Endothelial cell of umbilical vein (primary cell): ENCODE results near the gene TMED5. TPM values are rescaled to one million over a fixed set of nuclear protein-coding genes. Genes with fewer than 3 reads are reported as not detected.

Source experiments
- BruUV-seq: library from RNA; stranded (reverse); fragments of 400-500 nt; replicated peaks from 2 replicates; lab custom pipeline; 2021; lab: Mats Ljungman, UMichigan
- CTCF ChIA-PET: fragments of 300-600, 350-600 bp; sonication (Branson Sonifier 250); formaldehyde crosslinking; loops from one replicate; lab custom pipeline; 2021; ENCODE audit warnings: antibody characterized with exemption, inconsistent platforms; lab: Charles Lee
- POLR2A ChIA-PET: fragments of 300-600, 350-600 bp; sonication (Branson Sonifier 250); formaldehyde crosslinking; loops from one replicate; lab custom pipeline; 2021; ENCODE audit warnings: antibody characterized with exemption, inconsistent platforms; lab: Charles Lee
- DNase-seq: peaks from one replicate; pipeline ENCODE4 v3.0.0-alpha.2; 2011; ENCODE audit warnings: low read depth, low spot score
- FAIRE-seq: peaks from 2 replicates; lab custom pipeline; 2011; peaks lifted over from hg19 to GRCh38; lab: Jason Lieb, UNC
- H2AFZ ChIP-seq: 2 replicates; pipeline ENCODE4 v1.6.0; 2012; ENCODE audit warnings: low read depth, low read length, control low read depth, inconsistent platforms
- H3K27ac ChIP-seq: 2 replicates; pipeline ENCODE4 v1.5.1; 2011; ENCODE audit warnings: low read depth, mild to moderate bottlenecking, control low read depth, low read length, moderate library complexity; ENCODE audit not compliant: insufficient read depth
- H3K27me3 ChIP-seq, 2 experiments: 2 replicates each; pipeline versions ENCODE4 v1.6.0 to v1.6.1; 2011; ENCODE audit warnings: low read length in 2 of 2, mixed read lengths in 1 of 2; ENCODE audit not compliant: control insufficient read depth in 2 of 2, insufficient read depth in 2 of 2
- H3K36me3 ChIP-seq, 2 experiments: 2 replicates in 1 of 2; 3 replicates in 1 of 2; pipeline ENCODE4 v1.5.1; 2011; ENCODE audit warnings: low read length in 2 of 2, mild to moderate bottlenecking in 1 of 2, moderate library complexity in 1 of 2; ENCODE audit not compliant: control insufficient read depth in 2 of 2, insufficient read depth in 2 of 2; ENCODE audit errors: extremely low read depth in 1 of 2
- H3K4me1 ChIP-seq: 3 replicates; pipeline ENCODE4 v1.5.1; 2011; ENCODE audit warnings: mild to moderate bottlenecking, low read length; ENCODE audit not compliant: control insufficient read depth, insufficient read depth; ENCODE audit errors: extremely low read depth
- H3K4me2 ChIP-seq: 2 replicates; pipeline ENCODE4 v1.6.1; 2011; ENCODE audit warnings: low read length, control low read depth, mixed read lengths; ENCODE audit not compliant: insufficient read depth
- H3K4me3 ChIP-seq, 3 experiments: fragments of 200-600 bp in 1 of 3; sonication (generic), shearing (Covaris generic) in 1 of 3; replicated peaks in 1 of 3; 2 replicates each; pipeline ENCODE4 v1.5.1; 2011 to 2016; ENCODE audit warnings: control low read depth in 3 of 3, low read length in 3 of 3, mild to moderate bottlenecking in 2 of 3, inconsistent platforms in 1 of 3, low read depth in 1 of 3, moderate library complexity in 1 of 3; ENCODE audit not compliant: insufficient read depth in 1 of 3
- H3K79me2 ChIP-seq: 2 replicates; pipeline ENCODE4 v1.6.0; 2012; ENCODE audit warnings: low read length, inconsistent platforms; ENCODE audit not compliant: control insufficient read depth, insufficient read depth
- H3K9ac ChIP-seq: replicated peaks from 2 replicates; pipeline ENCODE3; 2011; ENCODE audit warnings: low read length, control low read depth; ENCODE audit not compliant: insufficient read depth; ENCODE audit errors: extremely low read depth
- H3K9me1 ChIP-seq: replicated peaks from 3 replicates; pipeline ENCODE4 v1.6.0; 2011; ENCODE audit warnings: mild to moderate bottlenecking, low read length; ENCODE audit not compliant: control insufficient read depth, insufficient read depth; ENCODE audit errors: extremely low read depth
- H3K9me3 ChIP-seq: replicated peaks from 2 replicates; pipeline ENCODE4 v1.5.1; 2012; ENCODE audit warnings: low read length, inconsistent platforms; ENCODE audit not compliant: control insufficient read depth, insufficient read depth
- H4K20me1 ChIP-seq: replicated peaks from 2 replicates; pipeline ENCODE3; 2011; ENCODE audit warnings: mild to moderate bottlenecking, low read length; ENCODE audit not compliant: control insufficient read depth, insufficient read depth; ENCODE audit errors: extremely low read depth
- CTCF ChIP-seq, 2 donors: IDR thresholded peaks; 1 replicate in 1 of 2; 2 replicates in 1 of 2; pipeline ENCODE4 v1.5.1; 2011; ENCODE audit warnings: low read length in 2 of 2, mild to moderate bottlenecking in 2 of 2, moderate library complexity in 2 of 2, control low read depth in 1 of 2, inconsistent platforms in 1 of 2, low read depth in 1 of 2; ENCODE audit not compliant: insufficient read depth in 1 of 2; ENCODE audit errors: extremely low read depth in 1 of 2
- EZH2 ChIP-seq: IDR thresholded peaks from 2 replicates; pipeline ENCODE4 v1.6.1; 2012; ENCODE audit warnings: borderline replicate concordance, low read depth, mild to moderate bottlenecking, moderate library complexity, low read length, inconsistent platforms; ENCODE audit not compliant: severe bottlenecking
- FOS ChIP-seq: IDR thresholded peaks from 2 replicates; pipeline ENCODE4 v1.6.1; 2011; ENCODE audit warnings: mild to moderate bottlenecking, low read length, moderate library complexity, borderline replicate concordance; ENCODE audit not compliant: insufficient read depth
- GATA2 ChIP-seq: IDR thresholded peaks from 2 replicates; pipeline ENCODE4 v1.7.0; 2011; ENCODE audit warnings: low read depth, mild to moderate bottlenecking, moderate library complexity, mixed read lengths, low read length; ENCODE audit not compliant: insufficient read length, insufficient read depth
- JUN ChIP-seq: IDR thresholded peaks from 2 replicates; pipeline ENCODE4 v1.6.1; 2011; ENCODE audit warnings: borderline replicate concordance, low read depth; ENCODE audit not compliant: insufficient read length, insufficient read depth
- MAX ChIP-seq: IDR thresholded peaks from 2 replicates; pipeline ENCODE4 v1.6.1; 2011; ENCODE audit not compliant: insufficient read depth, insufficient read length
- MYC ChIP-seq: IDR thresholded peaks from one replicate; pipeline ENCODE4 v1.6.1; 2011; ENCODE audit warnings: mild to moderate bottlenecking, low read depth, low read length
- POLR2A ChIP-seq: IDR thresholded peaks from 2 replicates; pipeline ENCODE4 v1.6.1; 2012; ENCODE audit warnings: low read depth, mild to moderate bottlenecking, control low read depth, low read length
- POLR2AphosphoS5 ChIP-seq: IDR thresholded peaks from 2 replicates; pipeline ENCODE4 v1.6.1; 2012; ENCODE audit warnings: low read depth, mild to moderate bottlenecking, control low read depth, low read length, moderate library complexity; ENCODE audit not compliant: insufficient read depth
- dilution Hi-C: fragments of 300-500 bp; cut with MboI; formaldehyde crosslinking; loops from one replicate; pipeline ENCODE4 v1.15.0; 2019; ENCODE audit warnings: low sequenced_read_pairs; ENCODE audit not compliant: extremely low pct_ligation_motif_present
- intact Hi-C: fragments of 100-400 bp; cut with micrococcal nuclease; formaldehyde crosslinking; loops from one replicate; pipeline ENCODE4 v1.10.0; 2022
- polyA plus RNA-seq, 4 experiments: library from polyadenylated mRNA; depleted of rRNA in 3 of 4; stranded (reverse) in 3 of 4; unstranded in 1 of 4; fragments of >200 nt; gene quantifications; 2 replicates each; pipeline versions ENCODE4 v1.2.1 to v1.2.3, GENCODE V29; 2011 to 2012; ENCODE audit warnings: missing spikeins in 1 of 4
- total RNA-seq: library from RNA; stranded (reverse); gene quantifications from 2 replicates; pipeline ENCODE4 v1.2.3, GENCODE V29; 2021

TMED5 gene
- total and polyA plus RNA-seq, 2 donors (not counting 3 experiments of a cell fraction or from before 2014, with no cell fraction given) = 24.2 to 51.2 TPM

- POLR2A ChIA-PET = no interaction called here
- DNase-seq (peak; percentile 8), FAIRE-seq (no peak)
- Histone ChIP-seq H3K4me1 (no peaks in the 10 kb centered on the region), H3K27ac (peak overlapping the region; percentile 21), H3K9me1 (no peaks in the 10 kb centered on the region), H4K20me1 (no peaks in the 10 kb centered on the region), H2AFZ (no peak overlapping the region), H3K4me3 (no peak overlapping the region), H3K9ac (no peak overlapping the region), H3K36me3 (peaks cover 0 to 3% of the 10 kb centered on the region in 2 experiments), H3K4me2 (no peak overlapping the region), H3K79me2 (no peaks in the 10 kb centered on the region), H3K9me3 (no peaks in the 10 kb centered on the region), H3K27me3 (no peaks in the 10 kb centered on the region)
- no peak for TF ChIP-seq POLR2A
- no peak for TF ChIP-seq MAX
- TF ChIP-seq MYC = no peak
- no peak for TF ChIP-seq CTCF (IDR thresholded peaks at IDR 0.05; ENCODE audit: extremely low read depth in 1 of 2, insufficient read depth in 1 of 2, low read depth in 1 of 2, low read length in 2 of 2)
- no peak for TF ChIP-seq JUN
- no peak for TF ChIP-seq EZH2
- no peak for TF ChIP-seq GATA2
- no peak for TF ChIP-seq POLR2AphosphoS5
- TF ChIP-seq FOS = no peak
- no TSS peak for BruUV-seq
- CTCF ChIA-PET = no interaction called here
- intact Hi-C loops (no loop called here), dilution Hi-C loops (no loop called here)
Observed at GRCh38 chr1:93223023-93223675, 42.9 kb upstream of the TMED5 start.
